Endothelial cell of umbilical vein (primary cell): ENCODE data around the gene GCNT1. TPM values are rescaled to one million over a fixed set of nuclear protein-coding genes. Genes with fewer than 3 reads are reported as not detected.

Experiments
- BruUV-seq: library from RNA; stranded (reverse); fragments of 400-500 nt; replicated peaks from 2 replicates; lab custom pipeline; 2021; lab: Mats Ljungman, UMichigan
- CTCF ChIA-PET: fragments of 300-600, 350-600 bp; sonication (Branson Sonifier 250); formaldehyde crosslinking; loops from one replicate; lab custom pipeline; 2021; ENCODE audit warnings: antibody characterized with exemption, inconsistent platforms; lab: Charles Lee
- POLR2A ChIA-PET: fragments of 300-600, 350-600 bp; sonication (Branson Sonifier 250); formaldehyde crosslinking; loops from one replicate; lab custom pipeline; 2021; ENCODE audit warnings: antibody characterized with exemption, inconsistent platforms; lab: Charles Lee
- DNase-seq: peaks from one replicate; pipeline ENCODE4 v3.0.0-alpha.2; 2011; ENCODE audit warnings: low read depth, low spot score
- FAIRE-seq: peaks from 2 replicates; lab custom pipeline; 2011; peaks lifted over from hg19 to GRCh38; lab: Jason Lieb, UNC
- H2AFZ ChIP-seq: 2 replicates; pipeline ENCODE4 v1.6.0; 2012; ENCODE audit warnings: low read depth, low read length, control low read depth, inconsistent platforms
- H3K27ac ChIP-seq: 2 replicates; pipeline ENCODE4 v1.5.1; 2011; ENCODE audit warnings: low read depth, mild to moderate bottlenecking, control low read depth, low read length, moderate library complexity; ENCODE audit not compliant: insufficient read depth
- H3K27me3 ChIP-seq, 2 experiments: 2 replicates each; pipeline versions ENCODE4 v1.6.0 to v1.6.1; 2011; ENCODE audit warnings: low read length in 2 of 2, mixed read lengths in 1 of 2; ENCODE audit not compliant: control insufficient read depth in 2 of 2, insufficient read depth in 2 of 2
- H3K36me3 ChIP-seq, 2 experiments: 2 replicates in 1 of 2; 3 replicates in 1 of 2; pipeline ENCODE4 v1.5.1; 2011; ENCODE audit warnings: low read length in 2 of 2, mild to moderate bottlenecking in 1 of 2, moderate library complexity in 1 of 2; ENCODE audit not compliant: control insufficient read depth in 2 of 2, insufficient read depth in 2 of 2; ENCODE audit errors: extremely low read depth in 1 of 2
- H3K4me1 ChIP-seq: 3 replicates; pipeline ENCODE4 v1.5.1; 2011; ENCODE audit warnings: mild to moderate bottlenecking, low read length; ENCODE audit not compliant: control insufficient read depth, insufficient read depth; ENCODE audit errors: extremely low read depth
- H3K4me2 ChIP-seq: 2 replicates; pipeline ENCODE4 v1.6.1; 2011; ENCODE audit warnings: low read length, control low read depth, mixed read lengths; ENCODE audit not compliant: insufficient read depth
- H3K4me3 ChIP-seq, 3 experiments: fragments of 200-600 bp in 1 of 3; sonication (generic), shearing (Covaris generic) in 1 of 3; replicated peaks in 1 of 3; 2 replicates each; pipeline ENCODE4 v1.5.1; 2011 to 2016; ENCODE audit warnings: control low read depth in 3 of 3, low read length in 3 of 3, mild to moderate bottlenecking in 2 of 3, inconsistent platforms in 1 of 3, low read depth in 1 of 3, moderate library complexity in 1 of 3; ENCODE audit not compliant: insufficient read depth in 1 of 3
- H3K79me2 ChIP-seq: 2 replicates; pipeline ENCODE4 v1.6.0; 2012; ENCODE audit warnings: low read length, inconsistent platforms; ENCODE audit not compliant: control insufficient read depth, insufficient read depth
- H3K9ac ChIP-seq: replicated peaks from 2 replicates; pipeline ENCODE3; 2011; ENCODE audit warnings: low read length, control low read depth; ENCODE audit not compliant: insufficient read depth; ENCODE audit errors: extremely low read depth
- H3K9me1 ChIP-seq: replicated peaks from 3 replicates; pipeline ENCODE4 v1.6.0; 2011; ENCODE audit warnings: mild to moderate bottlenecking, low read length; ENCODE audit not compliant: control insufficient read depth, insufficient read depth; ENCODE audit errors: extremely low read depth
- H3K9me3 ChIP-seq: replicated peaks from 2 replicates; pipeline ENCODE4 v1.5.1; 2012; ENCODE audit warnings: low read length, inconsistent platforms; ENCODE audit not compliant: control insufficient read depth, insufficient read depth
- H4K20me1 ChIP-seq: replicated peaks from 2 replicates; pipeline ENCODE3; 2011; ENCODE audit warnings: mild to moderate bottlenecking, low read length; ENCODE audit not compliant: control insufficient read depth, insufficient read depth; ENCODE audit errors: extremely low read depth
- CTCF ChIP-seq, 2 donors: IDR thresholded peaks; 1 replicate in 1 of 2; 2 replicates in 1 of 2; pipeline ENCODE4 v1.5.1; 2011; ENCODE audit warnings: low read length in 2 of 2, mild to moderate bottlenecking in 2 of 2, moderate library complexity in 2 of 2, control low read depth in 1 of 2, inconsistent platforms in 1 of 2, low read depth in 1 of 2; ENCODE audit not compliant: insufficient read depth in 1 of 2; ENCODE audit errors: extremely low read depth in 1 of 2
- EZH2 ChIP-seq: IDR thresholded peaks from 2 replicates; pipeline ENCODE4 v1.6.1; 2012; ENCODE audit warnings: borderline replicate concordance, low read depth, mild to moderate bottlenecking, moderate library complexity, low read length, inconsistent platforms; ENCODE audit not compliant: severe bottlenecking
- FOS ChIP-seq: IDR thresholded peaks from 2 replicates; pipeline ENCODE4 v1.6.1; 2011; ENCODE audit warnings: mild to moderate bottlenecking, low read length, moderate library complexity, borderline replicate concordance; ENCODE audit not compliant: insufficient read depth
- GATA2 ChIP-seq: IDR thresholded peaks from 2 replicates; pipeline ENCODE4 v1.7.0; 2011; ENCODE audit warnings: low read depth, mild to moderate bottlenecking, moderate library complexity, mixed read lengths, low read length; ENCODE audit not compliant: insufficient read length, insufficient read depth
- JUN ChIP-seq: IDR thresholded peaks from 2 replicates; pipeline ENCODE4 v1.6.1; 2011; ENCODE audit warnings: borderline replicate concordance, low read depth; ENCODE audit not compliant: insufficient read length, insufficient read depth
- MAX ChIP-seq: IDR thresholded peaks from 2 replicates; pipeline ENCODE4 v1.6.1; 2011; ENCODE audit not compliant: insufficient read depth, insufficient read length
- MYC ChIP-seq: IDR thresholded peaks from one replicate; pipeline ENCODE4 v1.6.1; 2011; ENCODE audit warnings: mild to moderate bottlenecking, low read depth, low read length
- POLR2A ChIP-seq: IDR thresholded peaks from 2 replicates; pipeline ENCODE4 v1.6.1; 2012; ENCODE audit warnings: low read depth, mild to moderate bottlenecking, control low read depth, low read length
- POLR2AphosphoS5 ChIP-seq: IDR thresholded peaks from 2 replicates; pipeline ENCODE4 v1.6.1; 2012; ENCODE audit warnings: low read depth, mild to moderate bottlenecking, control low read depth, low read length, moderate library complexity; ENCODE audit not compliant: insufficient read depth
- dilution Hi-C: fragments of 300-500 bp; cut with MboI; formaldehyde crosslinking; loops from one replicate; pipeline ENCODE4 v1.15.0; 2019; ENCODE audit warnings: low sequenced_read_pairs; ENCODE audit not compliant: extremely low pct_ligation_motif_present
- intact Hi-C: fragments of 100-400 bp; cut with micrococcal nuclease; formaldehyde crosslinking; loops from one replicate; pipeline ENCODE4 v1.10.0; 2022
- polyA plus RNA-seq, 4 experiments: library from polyadenylated mRNA; depleted of rRNA in 3 of 4; stranded (reverse) in 3 of 4; unstranded in 1 of 4; fragments of >200 nt; gene quantifications; 2 replicates each; pipeline versions ENCODE4 v1.2.1 to v1.2.3, GENCODE V29; 2011 to 2012; ENCODE audit warnings: missing spikeins in 1 of 4
- total RNA-seq: library from RNA; stranded (reverse); gene quantifications from 2 replicates; pipeline ENCODE4 v1.2.3, GENCODE V29; 2021

The GCNT1 gene
- total and polyA plus RNA-seq, 2 donors (not counting 3 experiments of a cell fraction or from before 2014, with no cell fraction given) = 18.1 to 30.9 TPM

- TF ChIP-seq POLR2AphosphoS5 (no peak), CTCF (IDR thresholded peaks at IDR 0.05; ENCODE audit: extremely low read depth in 1 of 2, insufficient read depth in 1 of 2, low read depth in 1 of 2, low read length in 2 of 2) (no peak), EZH2 (no peak), MYC (no peak)
- dilution Hi-C loops (no loop called here), intact Hi-C loops (no loop called here)
- Histone ChIP-seq H3K27me3 (no peaks in the 10 kb centered on the region), H3K79me2 (no peaks in the 10 kb centered on the region), H3K9me3 (no peaks in the 10 kb centered on the region), H2AFZ (no peak overlapping the region), H3K27ac (no peak overlapping the region), H3K9ac (no peak overlapping the region), H3K4me2 (no peak overlapping the region), H3K4me3 (no peak overlapping the region), H3K36me3 (no peaks in the 10 kb centered on the region), H3K4me1 (no peaks in the 10 kb centered on the region), H3K9me1 (no peaks in the 10 kb centered on the region), H4K20me1 (no peaks in the 10 kb centered on the region)
- DNase-seq (no peak), FAIRE-seq (no peak)
- ChIA-PET CTCF (interaction anchor here (0.7 to 2.2 kb wide), 6 partner anchors 9 to 171 kb away, joined by 3 to 9 read pairs (median 4); no protein-coding TSS in a partner anchor), POLR2A (interaction anchor here (0.6 kb wide), 1 partner anchor 115 kb away, joined by 3 read pairs; no protein-coding TSS in a partner anchor)
- no TSS peak for BruUV-seq
Measured at GRCh38 chr9:76534026-76534425, 75.0 kb downstream of the GCNT1 start.

- Histone ChIP-seq H3K4me2 (no peak overlapping the region), H3K27me3 (no peaks in the 10 kb centered on the region), H4K20me1 (no peaks in the 10 kb centered on the region), H3K9me3 (no peaks in the 10 kb centered on the region), H2AFZ (peak overlapping the region; percentile 44), H3K4me3 (no peak overlapping the region), H3K9me1 (no peaks in the 10 kb centered on the region), H3K9ac (no peak overlapping the region), H3K36me3 (no peaks in the 10 kb centered on the region), H3K79me2 (no peaks in the 10 kb centered on the region), H3K4me1 (no peaks in the 10 kb centered on the region), H3K27ac (no peak overlapping the region)
- ChIA-PET CTCF (no interaction called here), POLR2A (no interaction called here)
- no TSS peak for BruUV-seq
- TF ChIP-seq MYC = no peak
- no peak for TF ChIP-seq POLR2A
- TF ChIP-seq JUN = no peak
- no peak for TF ChIP-seq GATA2
- TF ChIP-seq CTCF (IDR thresholded peaks at IDR 0.05; ENCODE audit: extremely low read depth in 1 of 2, insufficient read depth in 1 of 2, low read depth in 1 of 2, low read length in 2 of 2) = no peak
- TF ChIP-seq EZH2 = no peak
- TF ChIP-seq POLR2AphosphoS5 = no peak
- TF ChIP-seq FOS = no peak
- no peak for TF ChIP-seq MAX
- FAIRE-seq (peak; percentile 40), DNase-seq (peak; percentile 77)
- dilution Hi-C loops (no loop called here), intact Hi-C loops (no loop called here)
Measured at GRCh38 chr9:76537150-76537646, 78.2 kb downstream of the GCNT1 start.
